K562 (cell line): ENCODE data around the gene RABGAP1.

ENCODE experiments used
- HIVEP1 ChIP-seq: fragments of 250-450 bp; sonication (Bioruptor Pico); IDR thresholded peaks from 2 replicates; pipeline ENCODE4 v1.4.0; 2020; ENCODE audit warnings: mild to moderate bottlenecking
- STAT5A ChIP-seq: IDR thresholded peaks from 2 replicates; pipeline ENCODE4 v1.6.1; 2012; ENCODE audit warnings: low read length, inconsistent platforms, borderline replicate concordance
- ZNF592 ChIP-seq: fragments of 450-650 bp; IDR thresholded peaks from 2 replicates; pipeline ENCODE4 v1.6.1; 2017; ENCODE audit warnings: antibody characterized with exemption, mild to moderate bottlenecking

- no peak for TF ChIP-seq HIVEP1
- TF ChIP-seq ZNF592, result no peak
- TF ChIP-seq STAT5A, result no peak
Measured at GRCh38 chr9:123063177-123063598, 122.4 kb downstream of the RABGAP1 start.
